Activated naive CD4-positive, alpha-beta T cell treated with anti-CD3 and anti-CD28 coated beads for 36 hours (primary cell): ENCODE results near the gene TRIM69. TPM values are rescaled to one million over a fixed set of nuclear protein-coding genes. Genes with fewer than 3 reads are reported as not detected.
"Not testable (repeated sequence)": the region's sequence is repeated elsewhere in the genome, so short reads cannot be mapped to it uniquely, and the experiment has no call there.

ENCODE experiments used
- CTCF ChIA-PET: fragments of 350-600 bp; sonication (Branson Sonifier 250); formaldehyde crosslinking; loops from one replicate; lab custom pipeline; 2021; ENCODE audit warnings: antibody characterized with exemption; lab: Charles Lee
- DNase-seq: peaks from one replicate; pipeline ENCODE4 v3.0.0-alpha.2; 2020
- H3K27ac Mint-ChIP-seq: one replicate; pipeline ENCODE4 v1.8.0; 2021; ENCODE audit warnings: mild to moderate bottlenecking, mixed read lengths
- H3K27me3 Mint-ChIP-seq: one replicate; pipeline ENCODE4 v1.8.0; 2021; ENCODE audit warnings: low read depth, mixed read lengths
- H3K36me3 Mint-ChIP-seq: one replicate; pipeline ENCODE4 v1.8.0; 2021; ENCODE audit warnings: low read depth, mixed read lengths
- H3K4me1 Mint-ChIP-seq: one replicate; pipeline ENCODE4 v1.8.0; 2021; ENCODE audit warnings: low read depth, mixed read lengths
- H3K4me3 Mint-ChIP-seq: one replicate; pipeline ENCODE4 v1.8.0; 2021; ENCODE audit warnings: mild to moderate bottlenecking, moderate library complexity, mixed read lengths
- H3K9me3 Mint-ChIP-seq: one replicate; pipeline ENCODE4 v1.8.0; 2021; ENCODE audit warnings: mixed read lengths
- intact Hi-C: fragments of 100-400 bp; cut with micrococcal nuclease; formaldehyde crosslinking; loops from one replicate; pipeline ENCODE4 v1.15.1; 2023
- total RNA-seq, 2 experiments: library from RNA; stranded (reverse); gene quantifications; one replicate each; pipeline ENCODE4 v1.2.3, GENCODE V29; 2021

The TRIM69 gene
- total RNA-seq, 2 experiments from 2014 or later: 40.3 to 42.5 TPM

- no peaks in the 10 kb centered on the region for H3K27me3 Mint-ChIP-seq
- intact Hi-C loops: loop anchor here (10.0 kb wide), 1 partner anchor 892 kb away; the partner anchor contains the start of genes MFAP1 and WDR76
- CTCF ChIA-PET: interaction anchor here (1.0 to 14.8 kb wide), 5 partner anchors 9 to 52 kb away, joined by 3 to 200 read pairs (median 5); partner anchors contain the start of genes SPG11 and TRIM69
- H3K9me3 Mint-ChIP-seq: no peaks in the 10 kb centered on the region
- peaks cover 74% of the 10 kb centered on the region for H3K4me1 Mint-ChIP-seq
- H3K4me3 Mint-ChIP-seq: peak overlapping the region; percentile 99
- DNase-seq: no peak
- peaks cover 74% of the 10 kb centered on the region for H3K36me3 Mint-ChIP-seq
- H3K27ac Mint-ChIP-seq: peak overlapping the region; percentile 100
These were observed 19.2 kb upstream of the TRIM69 start for GRCh38 chr15:44716983-44717602.

- peak; percentile 28 for DNase-seq
- Mint-ChIP-seq H3K9me3 (no peaks in the 10 kb centered on the region), H3K36me3 (peaks cover 63% of the 10 kb centered on the region), H3K27ac (peak overlapping the region; percentile 100), H3K4me3 (peak overlapping the region; percentile 58), H3K4me1 (peaks cover 78% of the 10 kb centered on the region), H3K27me3 (no peaks in the 10 kb centered on the region)
- intact Hi-C loops: loop anchor here (2.0 to 10.0 kb wide), 3 partner anchors 16 to 894 kb away; partner anchors contain the start of genes MFAP1, SPG11 and WDR76
- CTCF ChIA-PET: interaction anchor here (0.6 to 14.8 kb wide), 8 partner anchors 8 to 141 kb away, joined by 3 to 200 read pairs (median 4); partner anchors contain the start of genes PATL2, SPG11 and TRIM69
These were observed 18.0 kb upstream of the TRIM69 start for GRCh38 chr15:44718180-44718926.

- CTCF ChIA-PET: interaction anchor here (0.6 to 14.8 kb wide), 5 partner anchors 8 to 67 kb away, joined by 3 to 200 read pairs (median 6); partner anchors contain the start of genes PATL2, SPG11 and TRIM69
- Mint-ChIP-seq H3K27ac (peak overlapping the region; percentile 100), H3K27me3 (no peaks in the 10 kb centered on the region), H3K9me3 (no peaks in the 10 kb centered on the region), H3K36me3 (peaks cover 58% of the 10 kb centered on the region), H3K4me3 (peak overlapping the region; percentile 58), H3K4me1 (peaks cover 83% of the 10 kb centered on the region)
- intact Hi-C loops: loop anchor here (1.0 to 10.0 kb wide), 5 partner anchors 8 to 894 kb away; partner anchors contain the start of genes B2M, MFAP1, PATL2 and SPG11
- DNase-seq: peak; percentile 32
These were observed 17.4 kb upstream of the TRIM69 start for GRCh38 chr15:44718927-44719292.

GRCh38 chr15:44719293-44719999 is 16.9 kb upstream of the TRIM69 start:
- peaks cover 88% of the 10 kb centered on the region for H3K4me1 Mint-ChIP-seq

GRCh38 chr15:44720000-44720435 is 16.3 kb upstream of the TRIM69 start:
- H3K27me3 Mint-ChIP-seq, H3K9me3 Mint-ChIP-seq: not testable (repeated sequence)
- intact Hi-C loops: loop anchor here (1.0 to 10.0 kb wide), 5 partner anchors 8 to 895 kb away; partner anchors contain the start of genes B2M, MFAP1, PATL2 and SPG11
- H3K36me3 Mint-ChIP-seq: peaks cover 47% of the 10 kb centered on the region
- peak overlapping the region; percentile 100 for H3K27ac Mint-ChIP-seq
- H3K4me1 Mint-ChIP-seq: peaks cover 89% of the 10 kb centered on the region
- H3K4me3 Mint-ChIP-seq: peak overlapping the region; percentile 45
- CTCF ChIA-PET: interaction anchor here (1.0 to 14.8 kb wide), 3 partner anchors 17 to 140 kb away, joined by 3 to 200 read pairs (median 57); partner anchors contain the start of genes SPG11 and TRIM69
- peak; percentile 67 for DNase-seq

More at GRCh38 chr15:44719293-44719999, 16.9 kb upstream of the TRIM69 start:
- Mint-ChIP-seq H3K9me3 (no peaks in the 10 kb centered on the region), H3K4me3 (peak overlapping the region; percentile 58), H3K27me3 (no peaks in the 10 kb centered on the region), H3K27ac (peak overlapping the region; percentile 100), H3K36me3 (peaks cover 52% of the 10 kb centered on the region)
- peak; percentile 90 for DNase-seq
- CTCF ChIA-PET: interaction anchor here (0.6 to 14.8 kb wide), 4 partner anchors 10 to 68 kb away, joined by 3 to 200 read pairs (median 30); partner anchors contain the start of genes SPG11 and TRIM69
- intact Hi-C loops: loop anchor here (1.0 to 10.0 kb wide), 5 partner anchors 8 to 895 kb away; partner anchors contain the start of genes B2M, MFAP1, PATL2 and SPG11

GRCh38 chr15:44720460-44721176 is 15.7 kb upstream of the TRIM69 start:
- H3K36me3 Mint-ChIP-seq: peaks cover 41% of the 10 kb centered on the region
- peak overlapping the region; percentile 45 for H3K4me3 Mint-ChIP-seq
- CTCF ChIA-PET: interaction anchor here (0.6 to 14.8 kb wide), 5 partner anchors 8 to 160 kb away, joined by 3 to 200 read pairs (median 3); partner anchors contain the start of genes SPG11 and TRIM69
- intact Hi-C loops: no loop called here
- peak overlapping the region; percentile 100 for H3K27ac Mint-ChIP-seq
- DNase-seq: peak; percentile 63
- H3K27me3 Mint-ChIP-seq: no peaks in the 10 kb centered on the region
- peaks cover 88% of the 10 kb centered on the region for H3K4me1 Mint-ChIP-seq
- H3K9me3 Mint-ChIP-seq: no peaks in the 10 kb centered on the region

DNA sequence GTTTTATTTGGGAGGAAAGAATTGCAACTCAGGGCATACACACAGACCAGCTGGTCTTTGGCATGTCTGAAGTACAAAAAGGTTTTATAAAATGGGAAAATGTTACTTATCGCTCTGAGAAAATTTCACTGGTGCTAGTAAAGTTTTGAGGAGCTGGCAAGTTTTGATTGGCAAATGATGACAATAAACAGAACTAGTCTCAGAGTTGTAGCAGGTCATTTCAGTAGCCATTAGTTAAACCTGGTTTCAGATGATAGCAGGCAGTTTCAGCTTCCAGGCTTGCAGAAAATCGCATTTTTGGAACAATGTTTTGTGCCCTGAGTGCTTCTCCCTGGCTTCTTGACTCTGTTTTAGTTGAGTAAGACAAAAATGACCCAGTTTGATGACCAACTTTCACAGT is 14.3 kb upstream of the TRIM69 start:
- Mint-ChIP-seq H3K27ac (peak overlapping the region; percentile 100), H3K9me3 (no peaks in the 10 kb centered on the region), H3K27me3 (no peaks in the 10 kb centered on the region), H3K4me3 (no peak overlapping the region), H3K36me3 (peaks cover 27% of the 10 kb centered on the region), H3K4me1 (peaks cover 86% of the 10 kb centered on the region)
- DNase-seq: no peak
- intact Hi-C loops: no loop called here
- CTCF ChIA-PET: interaction anchor here (2.1 to 14.8 kb wide), 3 partner anchors 9 to 57 kb away, joined by 16 to 200 read pairs (median 57); partner anchors contain the start of genes B2M, PATL2, SPG11 and TRIM69

GRCh38 chr15:44726136-44726535 is 10.2 kb upstream of the TRIM69 start:
- intact Hi-C loops: loop anchor here (2.0 to 5.0 kb wide), 3 partner anchors 189 to 911 kb away; partner anchors contain the start of genes CTDSPL2, EIF3J and SQOR
- peak; percentile 44 for DNase-seq
- Mint-ChIP-seq H3K27me3 (no peaks in the 10 kb centered on the region), H3K27ac (peak overlapping the region; percentile 99), H3K4me3 (peak overlapping the region; percentile 93), H3K9me3 (no peaks in the 10 kb centered on the region), H3K36me3 (peaks cover 9% of the 10 kb centered on the region), H3K4me1 (peaks cover 64% of the 10 kb centered on the region)
- CTCF ChIA-PET: interaction anchor here (0.7 to 8.3 kb wide), 6 partner anchors 8 to 134 kb away, joined by 3 to 110 read pairs (median 10); partner anchors contain the start of genes B2M, PATL2, SPG11 and TRIM69

GRCh38 chr15:44726568-44727484 is 9.5 kb upstream of the TRIM69 start:
- intact Hi-C loops: loop anchor here (2.0 to 5.0 kb wide), 3 partner anchors 190 to 910 kb away; partner anchors contain the start of genes CTDSPL2, EIF3J and SQOR
- H3K4me3 Mint-ChIP-seq: peak overlapping the region; percentile 93
- DNase-seq: peak; percentile 85
- H3K9me3 Mint-ChIP-seq: no peaks in the 10 kb centered on the region
- H3K36me3 Mint-ChIP-seq: peaks cover 15% of the 10 kb centered on the region
- H3K27me3 Mint-ChIP-seq: no peaks in the 10 kb centered on the region
- CTCF ChIA-PET: interaction anchor here (0.7 to 8.3 kb wide), 7 partner anchors 9 to 134 kb away, joined by 3 to 110 read pairs (median 13); partner anchors contain the start of genes B2M, PATL2, SPG11 and TRIM69
- H3K27ac Mint-ChIP-seq: peak overlapping the region; percentile 99
- peaks cover 64% of the 10 kb centered on the region for H3K4me1 Mint-ChIP-seq
